Activated CD8-positive, alpha-beta memory T cell treated with anti-CD3 and anti-CD28 coated beads, Interleukin-2, amount 50 U/mL, for 1 hour (primary cell): ENCODE results near the gene ELF3.
"Not testable (repeated sequence)": the region's sequence is repeated elsewhere in the genome, so short reads cannot be mapped to it uniquely, and the experiment has no call there.

Experiments used
- DNase-seq: peaks from one replicate; pipeline ENCODE4 v3.0.0-alpha.2; 2020; ENCODE audit errors: extremely low read depth

The ELF3 gene

GRCh38 chr1:202034683-202035462 is 24.5 kb downstream of the ELF3 start:
- DNase-seq = no peak

GRCh38 chr1:202036595-202037387 is 26.4 kb downstream of the ELF3 start:
- DNase-seq = no peak

GRCh38 chr1:202037706-202038296 is 27.4 kb downstream of the ELF3 start:
- no peak for DNase-seq

- no peak for DNase-seq
Observed at GRCh38 chr1:202038688-202039346, 28.4 kb downstream of the ELF3 start.

GRCh38 chr1:202045705-202046104 is 35.3 kb downstream of the ELF3 start:
- no peak for DNase-seq

GRCh38 chr1:202046227-202046626 is 35.8 kb downstream of the ELF3 start:
- no peak for DNase-seq

- DNase-seq = no peak
Observed at GRCh38 chr1:202046748-202047708, 36.6 kb downstream of the ELF3 start.

GRCh38 chr1:202047977-202048376 is 37.6 kb downstream of the ELF3 start:
- no peak for DNase-seq

- DNase-seq = no peak
Observed at GRCh38 chr1:202049129-202049528, 38.7 kb downstream of the ELF3 start.

- no peak for DNase-seq
Observed at GRCh38 chr1:202054094-202054493, 43.7 kb downstream of the ELF3 start.

- DNase-seq = not testable (repeated sequence)
Observed at GRCh38 chr1:202054673-202055072, 44.3 kb downstream of the ELF3 start.

- no peak for DNase-seq
Observed at GRCh38 chr1:202056644-202057334, 46.4 kb downstream of the ELF3 start.

- DNase-seq = not testable (repeated sequence)
Observed at GRCh38 chr1:202057335-202057704, 46.9 kb downstream of the ELF3 start.

GRCh38 chr1:202058001-202058908 is 47.9 kb downstream of the ELF3 start:
- DNase-seq = no peak

GRCh38 chr1:202061055-202061454 is 50.7 kb downstream of the ELF3 start:
- no peak for DNase-seq

GRCh38 chr1:202061787-202062186 is 51.4 kb downstream of the ELF3 start:
- DNase-seq = not testable (repeated sequence)

- DNase-seq = not testable (repeated sequence)
Observed at GRCh38 chr1:202062636-202063035, 52.2 kb downstream of the ELF3 start.

GRCh38 chr1:202063093-202063492 is 52.7 kb downstream of the ELF3 start:
- DNase-seq = no peak

GRCh38 chr1:202064889-202065312 is 54.5 kb downstream of the ELF3 start:
- DNase-seq = not testable (repeated sequence)
